H1 (cell line): Measurements from ENCODE around the gene LPP. TPM values are rescaled to one million over a fixed set of nuclear protein-coding genes. Genes with fewer than 3 reads are reported as not detected.

Source experiments
- CTCF ChIA-PET: fragments of 300-600 bp; sonication (Branson Sonifier 250); formaldehyde crosslinking; loops from one replicate; lab custom pipeline; 2021; ENCODE audit not compliant: partially characterized antibody; lab: Charles Lee
- POLR2A ChIA-PET: fragments of 300-600 bp; sonication (Branson Sonifier 250); formaldehyde crosslinking; loops from one replicate; lab custom pipeline; 2021; ENCODE audit warnings: inconsistent platforms; ENCODE audit not compliant: partially characterized antibody; lab: Charles Lee
- DNase-seq, 2 experiments: peaks; one replicate each; pipeline versions ENCODE4 v3.0.0 to v3.0.0-alpha.2; 2010 to 2022; ENCODE audit warnings: low spot score in 2 of 2, low read depth in 1 of 2, mixed read lengths in 1 of 2
- FAIRE-seq: peaks from 2 replicates; lab custom pipeline; 2011; peaks lifted over from hg19 to GRCh38; lab: Jason Lieb, UNC
- H2AFZ ChIP-seq: 2 replicates; pipeline ENCODE4 v1.8.1; 2012; ENCODE audit warnings: low read length, inconsistent platforms
- H2AK5ac ChIP-seq: 2 replicates; pipeline ENCODE4 v1.6.1; 2013; ENCODE audit warnings: low read depth, low read length
- H2BK120ac ChIP-seq: replicated peaks from 2 replicates; pipeline ENCODE3; 2013; ENCODE audit warnings: low read depth, low read length, inconsistent platforms
- H2BK12ac ChIP-seq: 2 replicates; pipeline ENCODE4 v1.6.1; 2013; ENCODE audit warnings: low read depth, low read length
- H2BK15ac ChIP-seq: 2 replicates; pipeline ENCODE4 v1.6.1; 2013; ENCODE audit warnings: low read length
- H2BK20ac ChIP-seq: 2 replicates; pipeline ENCODE4 v1.6.1; 2013; ENCODE audit warnings: low read length
- H2BK5ac ChIP-seq: 2 replicates; pipeline ENCODE4 v1.6.1; 2013; ENCODE audit warnings: low read depth, low read length
- H3K14ac ChIP-seq: 2 replicates; pipeline ENCODE4 v1.6.1; 2013; ENCODE audit warnings: inconsistent platforms; ENCODE audit not compliant: insufficient read length
- H3K18ac ChIP-seq: 2 replicates; pipeline ENCODE4 v1.6.1; 2013; ENCODE audit warnings: low read length; ENCODE audit errors: extremely low read depth
- H3K23ac ChIP-seq: 2 replicates; pipeline ENCODE4 v1.6.1; 2013; ENCODE audit warnings: inconsistent platforms; ENCODE audit not compliant: insufficient read length
- H3K23me2 ChIP-seq: 2 replicates; pipeline ENCODE4 v1.6.1; 2013; ENCODE audit warnings: low read depth, low read length
- H3K27ac ChIP-seq: 2 replicates; pipeline ENCODE4 v1.6.1; 2011; ENCODE audit warnings: low read depth, low read length, inconsistent platforms
- H3K27me3 ChIP-seq, 4 experiments: replicated peaks in 1 of 4; 1 replicate in 1 of 4; 2 replicates in 3 of 4; pipeline versions ENCODE4 v1.6.1 to v1.8.1; 2011 to 2013; ENCODE audit warnings: low read length in 3 of 4, mild to moderate bottlenecking in 3 of 4, inconsistent platforms in 2 of 4, mixed read lengths in 2 of 4, moderate library complexity in 1 of 4; ENCODE audit not compliant: control insufficient read depth in 3 of 4, insufficient read depth in 3 of 4; ENCODE audit errors: extremely low read depth in 1 of 4
- H3K36me3 ChIP-seq, 4 experiments: 2 replicates each; pipeline versions ENCODE4 v1.6.1 to v1.8.1; 2011 to 2013; ENCODE audit warnings: mild to moderate bottlenecking in 4 of 4, low read length in 3 of 4, moderate library complexity in 2 of 4, control low read depth in 1 of 4, inconsistent platforms in 1 of 4; ENCODE audit not compliant: insufficient read depth in 4 of 4, control insufficient read depth in 2 of 4
- H3K4ac ChIP-seq: replicated peaks from 2 replicates; pipeline ENCODE3; 2013; ENCODE audit warnings: low read length, low read depth, mixed read lengths, inconsistent platforms; ENCODE audit not compliant: insufficient read length
- H3K4me1 ChIP-seq, 4 experiments: replicated peaks in 1 of 4; 1 replicate in 1 of 4; 2 replicates in 3 of 4; pipeline versions ENCODE4 v1.6.1 to v1.8.1; 2011 to 2013; ENCODE audit warnings: low read length in 3 of 4, inconsistent platforms in 2 of 4, mixed read lengths in 1 of 4; ENCODE audit not compliant: insufficient read depth in 4 of 4, control insufficient read depth in 3 of 4
- H3K4me2 ChIP-seq, 2 experiments: 2 replicates each; pipeline versions ENCODE4 v1.6.1 to v1.8.1; 2011 to 2013; ENCODE audit warnings: low read depth in 2 of 2, low read length in 2 of 2, control low read depth in 1 of 2, inconsistent platforms in 1 of 2, mild to moderate bottlenecking in 1 of 2; ENCODE audit not compliant: insufficient read depth in 1 of 2
- H3K4me3 ChIP-seq, 4 experiments: fragments of 200-600, 300-600 bp in 1 of 4; sonication (generic), shearing (Covaris generic), sonication (Bioruptor Twin) in 1 of 4; 2 replicates each; pipeline versions ENCODE4 v1.5.1 to v1.8.1; 2011 to 2016; ENCODE audit warnings: low read length in 4 of 4, low read depth in 3 of 4, control low read depth in 2 of 4, inconsistent platforms in 2 of 4, mild to moderate bottlenecking in 2 of 4, mixed read lengths in 1 of 4, moderate library complexity in 1 of 4; ENCODE audit not compliant: insufficient read depth in 2 of 4; ENCODE audit errors: extremely low read depth in 1 of 4
- H3K56ac ChIP-seq: replicated peaks from 2 replicates; pipeline ENCODE3; 2013; ENCODE audit warnings: low read depth, mild to moderate bottlenecking, mixed read lengths, low read length, inconsistent platforms; ENCODE audit not compliant: insufficient read length
- H3K79me1 ChIP-seq: 2 replicates; pipeline ENCODE4 v1.6.1; 2013; ENCODE audit warnings: low read depth, low read length, control low read depth
- H3K79me2 ChIP-seq, 2 experiments: 2 replicates each; pipeline versions ENCODE4 v1.6.1 to v1.8.1; 2012 to 2013; ENCODE audit warnings: low read length in 2 of 2, mild to moderate bottlenecking in 2 of 2, inconsistent platforms in 1 of 2; ENCODE audit not compliant: insufficient read depth in 2 of 2, control insufficient read depth in 1 of 2
- H3K9ac ChIP-seq, 4 experiments: replicated peaks in 1 of 4; 1 replicate in 1 of 4; 2 replicates in 3 of 4; pipeline versions ENCODE4 v1.6.1 to v1.8.1; 2011 to 2013; ENCODE audit warnings: low read depth in 3 of 4, low read length in 3 of 4, control low read depth in 2 of 4, mild to moderate bottlenecking in 2 of 4, moderate library complexity in 2 of 4, inconsistent platforms in 1 of 4; ENCODE audit errors: extremely low read depth in 1 of 4
- H3K9me3 ChIP-seq, 2 experiments: 2 replicates each; pipeline versions ENCODE4 v1.6.1 to v1.8.1; 2012 to 2013; ENCODE audit warnings: mild to moderate bottlenecking in 2 of 2, moderate library complexity in 2 of 2, control low read depth in 1 of 2, inconsistent platforms in 1 of 2, low read depth in 1 of 2, low read length in 1 of 2, mixed read lengths in 1 of 2; ENCODE audit not compliant: insufficient read depth in 2 of 2
- H4K20me1 ChIP-seq, 2 experiments: replicated peaks in 1 of 2; 2 replicates each; pipeline versions ENCODE3 to v1.8.1; 2011 to 2013; ENCODE audit warnings: inconsistent platforms in 2 of 2, low read length in 2 of 2, mild to moderate bottlenecking in 1 of 2; ENCODE audit not compliant: insufficient read depth in 2 of 2, control insufficient read depth in 1 of 2
- H4K5ac ChIP-seq: 2 replicates; pipeline ENCODE4 v1.6.1; 2013; ENCODE audit warnings: low read length, low read depth, mixed read lengths, inconsistent platforms; ENCODE audit not compliant: insufficient read length
- H4K8ac ChIP-seq: 2 replicates; pipeline ENCODE4 v1.8.0; 2013; ENCODE audit warnings: mild to moderate bottlenecking, moderate library complexity, low read length, inconsistent platforms; ENCODE audit not compliant: insufficient read depth; ENCODE audit errors: extremely low read depth
- H4K91ac ChIP-seq: replicated peaks from 2 replicates; pipeline ENCODE3; 2013; ENCODE audit warnings: low read length, mixed read lengths, inconsistent platforms; ENCODE audit not compliant: insufficient read length
- CEBPB ChIP-seq: IDR thresholded peaks from 2 replicates; pipeline ENCODE4 v1.6.1; 2012; ENCODE audit warnings: low read depth, low read length
- JUND ChIP-seq: IDR thresholded peaks from 2 replicates; pipeline ENCODE4 v1.6.1; 2011; ENCODE audit warnings: mild to moderate bottlenecking, improper control_type of control experiment, low read length
- KDM5A ChIP-seq: fragments of 200-600 bp; IDR thresholded peaks from 2 replicates; pipeline ENCODE4 v1.7.1; 2012; ENCODE audit warnings: mild to moderate bottlenecking, low read length, inconsistent platforms, mixed read lengths
- TAF7 ChIP-seq: optimal IDR thresholded peaks from 2 replicates; pipeline ENCODE3; 2011; ENCODE audit warnings: low read depth, mild to moderate bottlenecking, inconsistent platforms, low read length, moderate library complexity, borderline replicate concordance
- YY1 ChIP-seq: IDR thresholded peaks from 2 replicates; pipeline ENCODE4 v1.6.1; 2011; ENCODE audit warnings: low read depth, mild to moderate bottlenecking, low read length
- WGBS, 2 experiments: shearing (Covaris generic) in 1 of 2; methylation state at CpG; one replicate each; pipeline versions ENCODE4 v1.1.6 to v1.1.7; 2013 to 2015; ENCODE audit warnings: low lambda C conversion rate in 2 of 2, mixed read lengths in 2 of 2, inconsistent platforms in 1 of 2, low coverage in 1 of 2, missing lambda C conversion rate in 1 of 2; ENCODE audit not compliant: insufficient replicate concordance in 2 of 2, insufficient coverage in 1 of 2, insufficient read length in 1 of 2; ENCODE audit errors: extremely low coverage in 1 of 2, missing lambda C conversion rate in 1 of 2; 5-methylcytosine and 5-hydroxymethylcytosine counted together
- polyA plus RNA-seq, 7 experiments: library from polyadenylated mRNA; depleted of rRNA in 3 of 7; stranded (reverse) in 5 of 7; unstranded in 2 of 7; fragments of >200 nt in 5 of 7; fragments of 200-250 nt in 2 of 7; gene quantifications; 1 replicate in 5 of 7; 2 replicates in 1 of 7; 4 replicates in 1 of 7; pipeline versions ENCODE4 v1.2.1 to v1.2.3, GENCODE V29; 2011 to 2013; ENCODE audit warnings: missing spikeins in 2 of 7, mixed read lengths in 2 of 7
- total RNA-seq: library from RNA; stranded (reverse); fragmentation: NEBNext Ultra II Directional; extraction: Animal tissue kit (Norgen Biotek cat#: 25700); gene quantifications from 2 replicates; pipeline ENCODE4 v1.2.1, GENCODE V29; 2021
- TF ChIP-seq, protein P1 (sequence below), 3 experiments: IDR thresholded peaks; 1 replicate in 2 of 3; 2 replicates in 1 of 3; pipeline versions ENCODE4 v1.5.1 to v1.6.1; 2011; ENCODE audit warnings: low read length in 3 of 3, mild to moderate bottlenecking in 3 of 3, inconsistent platforms in 2 of 3, low read depth in 1 of 3, moderate library complexity in 1 of 3; ENCODE audit not compliant: insufficient read depth in 1 of 3; ENCODE audit errors: control extremely low read depth in 1 of 3

The LPP gene
- total and polyA plus RNA-seq, 2 of the 8 experiments (the other 6 are each of a cell fraction or from before 2014, with no cell fraction given): 10.0 to 53.3 TPM

DNA sequence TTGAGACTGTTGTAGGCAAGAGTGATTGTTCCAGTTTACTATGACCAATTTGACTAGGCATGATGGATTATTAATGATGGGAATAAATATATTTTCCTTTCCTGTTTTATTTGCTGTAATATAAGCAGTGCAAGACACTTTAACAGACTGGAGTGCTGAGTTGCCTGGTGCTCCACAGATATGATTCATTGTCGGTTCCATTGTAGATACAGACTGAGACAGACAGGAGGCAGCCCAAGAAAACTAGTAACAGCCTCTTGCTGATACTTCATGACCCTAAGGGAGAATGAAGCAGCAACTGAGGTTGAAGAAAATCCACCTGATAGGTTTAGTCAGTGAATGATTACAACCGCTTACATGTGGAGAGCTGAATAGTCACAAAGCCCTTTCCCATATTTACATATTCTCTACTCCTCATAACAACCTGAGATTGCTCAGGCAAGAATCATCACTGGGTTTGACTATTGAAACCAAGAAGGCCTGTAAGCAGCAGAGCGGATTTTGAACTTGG lies 782.7 kb downstream of the LPP start:
- no peaks in the 10 kb centered on the region for H3K36me3 ChIP-seq
- H2BK5ac ChIP-seq: no peak overlapping the region
- H3K18ac ChIP-seq: no peak overlapping the region
- no peaks in the 10 kb centered on the region for H3K79me1 ChIP-seq
- H3K9ac ChIP-seq: no peak overlapping the region
- no peak overlapping the region for H2AFZ ChIP-seq
- H4K20me1 ChIP-seq: no peaks in the 10 kb centered on the region
- no peak overlapping the region for H2AK5ac ChIP-seq
- 82% methylated on average over 3 of the region's 3 CpGs; no CpG with 5 or more reads in 1 of the 2 experiments for WGBS, 2 experiments
- FAIRE-seq (no peak), DNase-seq (peak in 1 of 2 experiments; percentile 13)
- H2BK12ac ChIP-seq: peak overlapping the region; percentile 55; the same call in 1 of the 2 replicates
- no peak overlapping the region for H4K91ac ChIP-seq
- H3K79me2 ChIP-seq: no peaks in the 10 kb centered on the region
- no peak overlapping the region for H2BK15ac ChIP-seq
- H3K4me3 ChIP-seq: no peak overlapping the region
- no peak overlapping the region for H3K23ac ChIP-seq
- H3K4ac ChIP-seq: no peak overlapping the region
- no peaks in the 10 kb centered on the region for H3K27me3 ChIP-seq
- H4K5ac ChIP-seq: no peak overlapping the region
- H3K56ac ChIP-seq: no peak overlapping the region
- ChIA-PET POLR2A (interaction anchor here (0.6 to 1.7 kb wide), 2 partner anchors 11 to 1191 kb away, joined by 3 to 7 read pairs; no protein-coding TSS in a partner anchor), CTCF (interaction anchor here (0.6 to 6.3 kb wide), 8 partner anchors 8 to 1196 kb away, joined by 3 to 71 read pairs (median 4); no protein-coding TSS in a partner anchor)
- H4K8ac ChIP-seq: no peak overlapping the region
- no peak overlapping the region for H3K27ac ChIP-seq
- H3K9me3 ChIP-seq: no peaks in the 10 kb centered on the region
- no peak overlapping the region for H3K4me2 ChIP-seq
- TF ChIP-seq CEBPB (no peak), TAF7 (no peak), KDM5A (no peak), JUND (no peak), YY1 (no peak)
- TF ChIP-seq, protein P1, sequence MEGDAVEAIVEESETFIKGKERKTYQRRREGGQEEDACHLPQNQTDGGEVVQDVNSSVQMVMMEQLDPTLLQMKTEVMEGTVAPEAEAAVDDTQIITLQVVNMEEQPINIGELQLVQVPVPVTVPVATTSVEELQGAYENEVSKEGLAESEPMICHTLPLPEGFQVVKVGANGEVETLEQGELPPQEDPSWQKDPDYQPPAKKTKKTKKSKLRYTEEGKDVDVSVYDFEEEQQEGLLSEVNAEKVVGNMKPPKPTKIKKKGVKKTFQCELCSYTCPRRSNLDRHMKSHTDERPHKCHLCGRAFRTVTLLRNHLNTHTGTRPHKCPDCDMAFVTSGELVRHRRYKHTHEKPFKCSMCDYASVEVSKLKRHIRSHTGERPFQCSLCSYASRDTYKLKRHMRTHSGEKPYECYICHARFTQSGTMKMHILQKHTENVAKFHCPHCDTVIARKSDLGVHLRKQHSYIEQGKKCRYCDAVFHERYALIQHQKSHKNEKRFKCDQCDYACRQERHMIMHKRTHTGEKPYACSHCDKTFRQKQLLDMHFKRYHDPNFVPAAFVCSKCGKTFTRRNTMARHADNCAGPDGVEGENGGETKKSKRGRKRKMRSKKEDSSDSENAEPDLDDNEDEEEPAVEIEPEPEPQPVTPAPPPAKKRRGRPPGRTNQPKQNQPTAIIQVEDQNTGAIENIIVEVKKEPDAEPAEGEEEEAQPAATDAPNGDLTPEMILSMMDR (IDR thresholded peaks at IDR 0.05; ENCODE audit: control extremely low read depth in 1 of 3, insufficient read depth in 1 of 3, low read depth in 1 of 3, low read length in 3 of 3): no peak
- H3K4me1 ChIP-seq: peaks cover 0 to 4% (median 0%) of the 10 kb centered on the region in 4 experiments; a peak in 3 of 7 replicates
- H2BK20ac ChIP-seq: no peak overlapping the region
- H2BK120ac ChIP-seq: no peak overlapping the region
- no peak overlapping the region for H3K14ac ChIP-seq
- no peaks in the 10 kb centered on the region for H3K23me2 ChIP-seq
